ENCODE results near the gene CCL11. TPM values are rescaled to one million over a fixed set of nuclear protein-coding genes. Genes with fewer than 3 reads are reported as not detected.

The CCL11 gene
- total RNA-seq, 1 donor from 2014 or later, result not detected

GRCh38 chr17:34307110-34307509 is 21.6 kb downstream of the CCL11 start:
- Mint-ChIP-seq H3K4me3 (no peak overlapping the region), H3K36me3 (ENCODE audit: low read depth) (no peaks in the 10 kb centered on the region), H3K9me3 (no peaks in the 10 kb centered on the region), H3K4me1 (no peaks in the 10 kb centered on the region), H3K27ac (ENCODE audit: unreplicated experiment) (no peak overlapping the region), H3K27me3 (ENCODE audit: low read depth) (peaks cover 30% of the 10 kb centered on the region)
- no peak for TF ChIP-seq CTCF (conservative IDR thresholded peaks at IDR 0.05)
- no peak for DNase-seq (ENCODE audit: low read depth, low spot score)

GRCh38 chr17:34308371-34308770 is 22.8 kb downstream of the CCL11 start:
- Mint-ChIP-seq H3K4me3 (no peak overlapping the region), H3K4me1 (no peaks in the 10 kb centered on the region), H3K27me3 (ENCODE audit: low read depth) (peaks cover 41% of the 10 kb centered on the region), H3K9me3 (no peaks in the 10 kb centered on the region), H3K36me3 (ENCODE audit: low read depth) (no peaks in the 10 kb centered on the region), H3K27ac (ENCODE audit: unreplicated experiment) (no peak overlapping the region)
- TF ChIP-seq CTCF (conservative IDR thresholded peaks at IDR 0.05), result no peak
- no peak for DNase-seq (ENCODE audit: low read depth, low spot score)

GRCh38 chr17:34311291-34311690 is 25.7 kb downstream of the CCL11 start:
- Mint-ChIP-seq H3K4me1 (no peaks in the 10 kb centered on the region), H3K36me3 (ENCODE audit: low read depth) (no peaks in the 10 kb centered on the region), H3K9me3 (no peaks in the 10 kb centered on the region)

GRCh38 chr17:34312080-34312479 is 26.5 kb downstream of the CCL11 start:
- no peak overlapping the region for H3K27ac Mint-ChIP-seq (ENCODE audit: unreplicated experiment)
- no peaks in the 10 kb centered on the region for H3K36me3 Mint-ChIP-seq (ENCODE audit: low read depth)
- no peak overlapping the region for H3K4me3 Mint-ChIP-seq
- DNase-seq (ENCODE audit: low read depth, low spot score), result no peak
- no peaks in the 10 kb centered on the region for H3K9me3 Mint-ChIP-seq
- no peak for TF ChIP-seq CTCF (conservative IDR thresholded peaks at IDR 0.05)
- H3K4me1 Mint-ChIP-seq, result no peaks in the 10 kb centered on the region
- H3K27me3 Mint-ChIP-seq (ENCODE audit: low read depth), result peaks cover 51% of the 10 kb centered on the region

More at GRCh38 chr17:34311291-34311690, 25.7 kb downstream of the CCL11 start:
- Mint-ChIP-seq H3K27me3 (ENCODE audit: low read depth) (peaks cover 51% of the 10 kb centered on the region), H3K4me3 (no peak overlapping the region), H3K27ac (ENCODE audit: unreplicated experiment) (no peak overlapping the region)
- DNase-seq (ENCODE audit: low read depth, low spot score), result no peak
- TF ChIP-seq CTCF (conservative IDR thresholded peaks at IDR 0.05), result no peak

GRCh38 chr17:34313164-34313563 is 27.6 kb downstream of the CCL11 start:
- Mint-ChIP-seq H3K27me3 (ENCODE audit: low read depth) (peaks cover 41% of the 10 kb centered on the region), H3K4me3 (no peak overlapping the region), H3K4me1 (no peaks in the 10 kb centered on the region), H3K36me3 (ENCODE audit: low read depth) (no peaks in the 10 kb centered on the region), H3K9me3 (no peaks in the 10 kb centered on the region), H3K27ac (ENCODE audit: unreplicated experiment) (no peak overlapping the region)
- no peak for DNase-seq (ENCODE audit: low read depth, low spot score)
- no peak for TF ChIP-seq CTCF (conservative IDR thresholded peaks at IDR 0.05)

- Mint-ChIP-seq H3K4me3 (no peak overlapping the region), H3K27ac (ENCODE audit: unreplicated experiment) (no peak overlapping the region), H3K9me3 (no peaks in the 10 kb centered on the region), H3K27me3 (ENCODE audit: low read depth) (peaks cover 36% of the 10 kb centered on the region), H3K36me3 (ENCODE audit: low read depth) (no peaks in the 10 kb centered on the region), H3K4me1 (peaks cover 1% of the 10 kb centered on the region)
- no peak for TF ChIP-seq CTCF (conservative IDR thresholded peaks at IDR 0.05)
- DNase-seq (ENCODE audit: low read depth, low spot score), result no peak
Observed at GRCh38 chr17:34314279-34314678, 28.7 kb downstream of the CCL11 start.

Measured in neural crest cell (in vitro differentiated cells).